Liver (tissue), 2 donors: Measurements from ENCODE around the gene PFKL.

Experiments
- CTCF ChIP-seq: fragments of 150-350 bp; IDR thresholded peaks from 2 replicates; pipeline ENCODE4 v1.5.1; 2017; ENCODE audit warnings: improper control_type of control experiment, low read depth, low read length; ENCODE audit not compliant: missing input control
- MAX ChIP-seq: IDR thresholded peaks from 2 replicates; pipeline ENCODE4 v1.6.1; 2016; ENCODE audit warnings: antibody characterized with exemption
- REST ChIP-seq: IDR thresholded peaks from 2 replicates; pipeline ENCODE4 v1.6.1; 2016; ENCODE audit warnings: antibody characterized with exemption, mild to moderate bottlenecking
- donor health status: healthy.

GRCh38 chr21:44330698-44331097 lies 30.8 kb downstream of the PFKL start:
- TF ChIP-seq CTCF (no peak), REST (no peak), MAX (no peak)
